H4 (cell line): ENCODE data around the gene BLNK. TPM values are rescaled to one million over a fixed set of nuclear protein-coding genes. Genes with fewer than 3 reads are reported as not detected.

ENCODE experiments used
- DNase-seq: peaks from one replicate; pipeline ENCODE4 v3.0.0-alpha.2; 2015; ENCODE audit warnings: low spot score
- total RNA-seq: library from RNA; depleted of rRNA; stranded (reverse); fragments of >200 nt; shearing (Covaris generic); gene quantifications from 2 replicates; pipeline ENCODE4 v1.2.3, GENCODE V29; 2014

The BLNK gene
- total RNA-seq, 1 experiment from 2014 or later, result 0.10 TPM

DNA sequence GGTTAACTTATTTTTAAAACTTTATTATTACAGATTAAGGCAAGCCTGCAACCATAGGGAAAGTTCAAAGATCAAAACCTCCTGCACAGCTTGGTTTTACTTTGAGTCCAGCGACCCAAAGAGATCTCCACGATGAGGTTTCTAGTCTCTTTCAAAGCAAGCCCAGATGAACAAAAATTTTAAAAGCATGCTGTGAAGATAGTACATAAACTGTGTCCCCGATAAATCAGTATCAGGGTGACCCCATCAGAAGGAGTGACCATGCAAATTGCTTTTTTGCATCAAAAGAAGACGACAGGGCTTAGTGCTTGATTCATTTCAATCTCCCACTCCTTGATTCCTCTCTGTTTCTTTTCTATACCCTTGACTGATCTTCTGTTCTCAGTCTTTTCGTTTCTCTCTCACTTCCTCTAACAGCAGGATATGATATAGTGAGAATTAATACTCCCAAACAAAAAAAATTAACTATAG, 16.8 kb upstream of the BLNK start:
- DNase-seq, result no peak

DNA sequence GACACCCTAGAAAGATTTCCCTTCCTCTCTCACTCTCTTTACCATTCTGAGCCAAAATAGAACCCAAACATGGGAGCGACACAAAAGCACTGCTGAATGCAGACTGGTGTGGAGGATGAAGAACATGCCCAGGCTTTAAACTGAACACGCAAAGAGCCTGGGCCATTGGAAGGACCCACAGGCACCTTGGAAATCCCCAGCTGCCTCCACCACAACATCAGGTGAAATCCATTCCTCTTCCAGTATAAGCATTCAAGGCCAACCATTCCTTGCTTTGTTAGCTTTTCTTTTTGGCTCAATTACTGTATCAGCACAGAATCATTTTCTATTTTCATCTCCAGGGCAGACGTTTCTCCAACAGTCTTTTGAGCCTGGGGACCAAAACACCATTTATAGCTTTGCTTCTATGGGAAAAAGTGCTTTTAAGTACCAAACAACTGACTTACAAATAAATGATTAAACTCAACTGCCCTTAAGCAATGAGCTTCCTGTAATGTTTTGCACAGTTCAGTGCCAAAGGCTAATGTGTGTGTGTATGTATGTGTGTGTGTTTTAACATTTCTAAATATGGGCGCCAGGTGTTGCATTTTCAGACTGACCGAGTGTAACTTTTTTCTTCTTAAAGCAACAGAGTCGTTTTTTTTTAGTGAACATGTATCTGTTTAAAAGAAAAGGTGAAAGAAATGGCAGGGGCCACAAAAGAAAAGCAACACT, 16.2 kb upstream of the BLNK start:
- DNase-seq, result peak; percentile 65

DNA sequence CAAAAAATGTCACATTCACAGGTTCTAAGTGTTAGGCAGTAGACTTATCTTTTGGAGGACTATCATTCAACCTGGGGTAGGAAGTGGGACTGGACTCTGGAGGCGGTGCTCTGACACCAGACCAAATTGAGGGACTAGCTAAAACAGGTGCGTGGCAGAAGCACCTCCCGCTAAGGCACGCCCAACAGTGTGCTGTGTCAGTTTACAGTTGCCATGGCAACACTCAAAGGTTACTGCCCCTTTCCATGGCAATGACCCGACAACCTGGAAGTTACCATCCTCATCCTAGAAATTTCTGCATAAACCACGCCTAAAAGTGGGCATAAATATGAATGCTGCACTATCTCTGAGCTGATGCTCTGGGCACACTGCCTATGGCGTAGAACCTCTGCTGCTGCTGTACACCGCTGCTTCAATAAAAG, 14.0 kb upstream of the BLNK start:
- DNase-seq, result no peak

- no peak for DNase-seq
Measured at GRCh38 chr10:96283756-96284155, 12.4 kb upstream of the BLNK start.

- no peak for DNase-seq
Measured at GRCh38 chr10:96283351-96283750, 12.0 kb upstream of the BLNK start.

GRCh38 chr10:96281444-96282029, 10.2 kb upstream of the BLNK start:
- DNase-seq, result no peak

- DNase-seq, result no peak
Measured at GRCh38 chr10:96280859-96281258, 9.5 kb upstream of the BLNK start.

DNA sequence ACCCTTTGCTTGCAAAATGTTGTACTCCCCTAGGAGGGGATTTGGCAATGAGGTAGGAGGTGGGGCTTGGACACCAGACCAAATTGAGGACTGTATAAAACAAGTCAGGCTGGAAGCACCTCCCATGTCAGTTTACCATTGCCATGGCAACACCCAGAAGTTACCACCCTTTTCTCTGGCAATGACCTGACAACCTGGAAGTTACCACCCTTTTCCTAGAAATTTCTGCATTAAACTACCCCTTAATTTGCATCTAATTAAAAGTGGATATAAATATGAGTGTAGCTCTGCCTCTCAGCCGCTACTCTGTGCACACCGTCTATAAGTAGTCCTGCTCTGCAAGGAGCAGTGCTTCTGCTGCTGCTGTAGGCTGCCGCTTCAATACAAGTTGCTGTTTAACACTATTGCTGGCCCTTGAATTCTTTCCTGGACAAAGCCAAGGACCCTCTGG, 7.8 kb upstream of the BLNK start:
- no peak for DNase-seq

DNA sequence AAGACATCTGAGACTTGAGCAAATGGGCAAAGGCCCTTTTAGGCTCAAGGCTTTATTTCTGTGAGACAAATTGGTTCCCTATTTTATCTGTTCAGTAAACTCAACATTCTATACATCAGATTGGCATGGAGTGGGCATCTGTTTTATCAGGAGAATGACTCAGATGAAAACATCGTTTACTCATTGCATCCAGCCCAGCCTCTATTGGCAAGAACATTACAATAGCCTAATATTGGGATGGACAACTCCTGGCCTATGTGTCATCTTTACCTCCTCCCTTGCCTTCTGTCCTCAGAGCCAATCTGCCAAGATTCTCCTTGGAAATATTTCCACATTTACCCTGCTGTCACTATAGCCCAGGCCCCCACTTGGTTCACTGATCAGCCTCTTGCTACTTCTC, 5.5 kb upstream of the BLNK start:
- no peak for DNase-seq

DNA sequence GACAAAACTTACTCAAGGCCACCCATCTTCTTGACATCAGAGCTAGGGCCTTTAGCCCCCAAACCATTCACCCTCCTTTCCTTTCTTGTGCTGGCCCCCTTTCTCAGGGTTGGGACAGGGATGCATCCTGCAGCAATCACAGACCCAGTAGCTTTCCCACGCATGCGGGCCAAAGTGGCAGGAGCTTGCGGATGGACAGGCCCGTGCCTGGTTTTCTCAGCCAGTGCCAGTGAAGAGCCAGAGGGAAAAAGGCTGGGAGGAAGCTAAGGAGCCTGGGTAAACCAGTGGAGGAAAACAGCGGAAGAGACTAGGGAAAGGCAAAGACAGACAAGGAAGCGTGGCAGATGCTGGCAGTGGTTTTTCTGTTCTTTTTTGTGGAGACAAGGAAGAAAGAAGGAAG, 5.1 kb upstream of the BLNK start:
- DNase-seq, result no peak

- DNase-seq, result no peak
Measured at GRCh38 chr10:96275685-96276418, 4.5 kb upstream of the BLNK start.

GRCh38 chr10:96272316-96273280, 1.2 kb upstream of the BLNK start:
- no peak for DNase-seq

DNA sequence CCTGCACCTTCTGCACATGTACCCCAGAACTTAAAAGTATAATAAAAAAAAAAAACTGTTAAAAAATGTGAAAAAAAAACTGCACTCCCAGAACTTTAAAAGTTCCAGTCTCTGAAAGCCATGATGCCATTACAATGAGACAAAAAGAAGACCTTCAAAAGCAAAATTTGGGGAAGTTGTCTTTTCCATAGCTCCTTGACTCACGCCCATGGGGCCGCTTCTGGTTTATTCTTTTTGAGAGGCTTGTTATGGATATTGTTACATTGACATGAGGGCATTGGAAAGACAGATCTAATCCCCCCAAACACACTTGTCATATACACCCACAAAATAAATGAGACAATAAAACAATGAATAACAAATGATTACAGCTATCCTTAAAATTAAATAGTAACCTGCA, 798 bp downstream of the BLNK start:
- DNase-seq, result no peak

GRCh38 chr10:96269438-96270300, 1.7 kb downstream of the BLNK start:
- DNase-seq, result no peak

- no peak for DNase-seq
Measured at GRCh38 chr10:96268341-96268909, 2.9 kb downstream of the BLNK start.

DNA sequence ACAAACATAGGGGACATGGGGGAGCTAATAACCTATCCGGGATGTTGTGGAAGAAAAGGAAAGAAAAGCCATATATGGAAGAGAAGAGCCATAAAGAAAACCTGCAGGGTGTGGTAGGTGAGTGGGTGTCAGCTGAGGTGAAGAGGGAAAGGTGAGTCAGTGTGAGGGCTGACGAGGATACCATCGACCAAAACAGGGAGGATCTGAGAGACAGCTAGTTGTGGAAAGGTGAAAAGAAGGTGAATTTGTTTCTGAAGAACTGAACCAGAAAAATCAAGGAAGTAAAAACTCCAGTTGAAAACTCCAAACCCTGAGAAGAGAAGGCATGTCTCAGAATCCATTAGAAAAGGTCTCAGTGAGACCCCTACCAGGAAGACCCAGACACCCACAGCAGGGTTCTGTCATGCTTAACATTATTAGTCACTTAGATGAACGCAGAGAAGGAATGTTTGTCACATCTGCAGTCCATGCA, 4.1 kb downstream of the BLNK start:
- DNase-seq, result no peak

DNA sequence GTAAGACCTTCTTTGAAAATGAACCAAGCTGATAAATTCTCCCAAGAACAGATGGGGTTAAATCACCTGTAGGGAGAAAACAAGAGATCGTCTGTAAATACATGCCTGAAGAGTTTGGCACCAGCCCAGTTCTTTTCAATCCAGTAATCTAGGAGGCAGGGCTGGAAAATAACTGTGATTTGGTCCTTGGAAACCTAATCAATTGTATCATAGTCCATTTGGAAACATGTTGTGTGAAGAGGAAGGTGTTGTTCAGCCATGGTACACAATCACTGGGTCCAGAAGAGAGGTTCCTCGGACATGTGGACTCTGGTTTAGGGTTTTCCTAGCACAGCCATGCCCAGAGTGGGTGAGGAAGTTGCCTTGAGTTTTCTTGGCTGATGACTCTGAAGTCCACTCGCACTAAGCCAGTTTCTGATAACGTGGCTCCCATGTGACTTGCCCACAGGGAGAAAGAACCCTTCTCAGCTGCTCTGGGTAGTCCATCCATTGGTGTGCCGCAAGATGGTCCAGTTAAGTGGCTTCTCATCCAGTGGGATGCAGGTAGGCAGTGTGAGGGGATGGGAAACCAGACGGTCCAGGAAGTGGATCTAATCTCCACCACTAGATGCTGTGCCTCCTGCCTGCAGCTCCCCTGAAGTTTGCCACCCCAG, 5.1 kb downstream of the BLNK start:
- no peak for DNase-seq

- DNase-seq, result no peak
Measured at GRCh38 chr10:96264938-96265337, 6.4 kb downstream of the BLNK start.

- DNase-seq, result no peak
Measured at GRCh38 chr10:96263669-96264068, 7.7 kb downstream of the BLNK start.

GRCh38 chr10:96263176-96263575, 8.2 kb downstream of the BLNK start:
- DNase-seq, result no peak
